Colonic mucosa (tissue), 4 donors: ENCODE results near the gene TRABD2A. TPM values are rescaled to one million over a fixed set of nuclear protein-coding genes. Genes with fewer than 3 reads are reported as not detected.

ENCODE experiments used
- DNase-seq: peaks from one replicate; pipeline ENCODE4 v3.0.0-alpha.2; 2020
- H3K27ac ChIP-seq: fragments of 200-600 bp; one replicate; pipeline ENCODE4 v1.8.0; 2021
- H3K27me3 ChIP-seq: fragments of 200-600 bp; one replicate; pipeline ENCODE4 v1.8.0; 2021
- H3K36me3 ChIP-seq: fragments of 200-600 bp; one replicate; pipeline ENCODE4 v1.8.0; 2021
- H3K4me1 ChIP-seq: fragments of 200-600 bp; one replicate; pipeline ENCODE4 v1.8.0; 2021; ENCODE audit warnings: mild to moderate bottlenecking
- H3K4me3 ChIP-seq: fragments of 200-600 bp; one replicate; pipeline ENCODE4 v1.8.0; 2021
- H3K9ac ChIP-seq, 2 donors: one replicate each; pipeline ENCODE4 v1.7.0; 2013; ENCODE audit warnings: control low read depth in 2 of 2, low read depth in 2 of 2, low read length in 2 of 2
- H3K9me3 ChIP-seq: fragments of 200-600 bp; one replicate; pipeline ENCODE4 v1.8.0; 2021
- intact Hi-C: fragments of 100-400 bp; cut with DNase I; formaldehyde crosslinking; loops from one replicate; pipeline ENCODE4 v1.14.1; 2022
- total RNA-seq, 2 donors: library from RNA; stranded (reverse); fragmentation: NEBNext Ultra II Directional in 1 of 2; extraction: Animal tissue kit (Norgen Biotek cat#: 25700) in 1 of 2; gene quantifications; one replicate each; pipeline ENCODE4 v1.2.1, GENCODE V29; 2021
- TF ChIP-seq, protein P1 (sequence below): fragments of 200-600 bp; IDR thresholded peaks from one replicate; pipeline ENCODE4 v1.8.0; 2022; ENCODE audit warnings: antibody characterized with exemption, mild to moderate bottlenecking
- donor health status: healthy.
- donor health status: DM: no; HTN: no; CAD: no.
- donor health status: DM: no; HTN: no; CAD: no.

Gene TRABD2A
- total RNA-seq, 2 donors from 2014 or later = 88.1 to 158 TPM

DNA sequence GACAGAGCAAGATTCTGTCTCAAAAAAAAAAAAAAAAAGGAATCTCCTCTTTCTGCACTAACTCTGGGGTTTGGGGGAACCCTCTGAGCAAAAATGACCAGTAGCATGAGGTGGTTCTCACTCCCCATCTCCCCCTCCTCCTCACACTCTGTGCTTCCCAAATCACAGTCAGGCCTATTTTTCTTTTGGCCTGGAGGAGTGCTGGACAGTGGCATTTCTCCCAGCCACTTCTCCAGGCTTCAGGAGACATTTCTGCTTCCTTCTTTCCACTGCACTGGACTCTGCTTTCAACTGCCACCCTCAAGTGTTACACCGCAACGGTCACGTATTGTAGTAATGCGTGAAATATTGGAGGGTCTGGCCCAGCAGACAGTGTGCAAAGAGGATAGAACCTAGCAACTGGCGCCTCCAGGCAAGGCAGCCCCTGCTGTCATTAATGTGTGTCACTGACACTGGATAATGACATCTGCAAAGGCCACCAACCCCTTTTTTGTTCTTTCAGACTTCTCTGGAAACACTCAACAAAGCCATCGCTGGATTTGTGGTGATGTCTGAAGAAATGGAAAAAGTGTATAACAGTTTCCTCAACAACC is 68.9 kb downstream of the TRABD2A start:
- no peak for DNase-seq
- TF ChIP-seq, protein P1, sequence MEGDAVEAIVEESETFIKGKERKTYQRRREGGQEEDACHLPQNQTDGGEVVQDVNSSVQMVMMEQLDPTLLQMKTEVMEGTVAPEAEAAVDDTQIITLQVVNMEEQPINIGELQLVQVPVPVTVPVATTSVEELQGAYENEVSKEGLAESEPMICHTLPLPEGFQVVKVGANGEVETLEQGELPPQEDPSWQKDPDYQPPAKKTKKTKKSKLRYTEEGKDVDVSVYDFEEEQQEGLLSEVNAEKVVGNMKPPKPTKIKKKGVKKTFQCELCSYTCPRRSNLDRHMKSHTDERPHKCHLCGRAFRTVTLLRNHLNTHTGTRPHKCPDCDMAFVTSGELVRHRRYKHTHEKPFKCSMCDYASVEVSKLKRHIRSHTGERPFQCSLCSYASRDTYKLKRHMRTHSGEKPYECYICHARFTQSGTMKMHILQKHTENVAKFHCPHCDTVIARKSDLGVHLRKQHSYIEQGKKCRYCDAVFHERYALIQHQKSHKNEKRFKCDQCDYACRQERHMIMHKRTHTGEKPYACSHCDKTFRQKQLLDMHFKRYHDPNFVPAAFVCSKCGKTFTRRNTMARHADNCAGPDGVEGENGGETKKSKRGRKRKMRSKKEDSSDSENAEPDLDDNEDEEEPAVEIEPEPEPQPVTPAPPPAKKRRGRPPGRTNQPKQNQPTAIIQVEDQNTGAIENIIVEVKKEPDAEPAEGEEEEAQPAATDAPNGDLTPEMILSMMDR = no peak

DNA sequence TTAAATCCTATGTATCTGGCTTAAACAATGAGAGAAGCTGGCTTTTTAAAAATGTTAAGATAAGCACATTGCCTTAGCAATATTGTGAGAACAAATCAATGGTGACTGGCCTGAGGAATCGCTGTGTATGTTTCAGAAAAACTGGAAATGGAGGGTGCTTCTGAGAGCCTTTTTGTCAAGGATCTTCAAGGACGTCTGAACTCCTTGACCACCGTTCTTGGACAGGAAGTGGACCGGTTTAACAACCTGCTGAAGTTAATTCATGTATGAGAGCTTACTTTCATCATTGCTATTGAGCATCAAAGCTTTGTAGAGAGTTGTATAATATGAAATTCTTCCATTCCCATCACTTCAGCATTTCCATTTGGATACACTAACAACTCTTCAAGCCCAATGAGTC is 72.6 kb downstream of the TRABD2A start:
- no peak overlapping the region for H3K4me3 ChIP-seq
- DNase-seq = no peak
- H3K9me3 ChIP-seq = no peaks in the 10 kb centered on the region
- no peaks in the 10 kb centered on the region for H3K4me1 ChIP-seq
- no peaks in the 10 kb centered on the region for H3K36me3 ChIP-seq
- H3K27ac ChIP-seq = no peak overlapping the region
- H3K27me3 ChIP-seq = no peaks in the 10 kb centered on the region
- TF ChIP-seq, protein P1 = no peak
- no peak overlapping the region for H3K9ac ChIP-seq
- intact Hi-C loops = no loop called here

More for the DNA sequence above, 68.9 kb downstream of the TRABD2A start:
- intact Hi-C loops = no loop called here
- no peaks in the 10 kb centered on the region for H3K4me1 ChIP-seq
- no peaks in the 10 kb centered on the region for H3K36me3 ChIP-seq
- H3K27ac ChIP-seq = no peak overlapping the region
- H3K27me3 ChIP-seq = no peaks in the 10 kb centered on the region
- no peak overlapping the region for H3K9ac ChIP-seq
- H3K4me3 ChIP-seq = no peak overlapping the region
- no peaks in the 10 kb centered on the region for H3K9me3 ChIP-seq

DNA sequence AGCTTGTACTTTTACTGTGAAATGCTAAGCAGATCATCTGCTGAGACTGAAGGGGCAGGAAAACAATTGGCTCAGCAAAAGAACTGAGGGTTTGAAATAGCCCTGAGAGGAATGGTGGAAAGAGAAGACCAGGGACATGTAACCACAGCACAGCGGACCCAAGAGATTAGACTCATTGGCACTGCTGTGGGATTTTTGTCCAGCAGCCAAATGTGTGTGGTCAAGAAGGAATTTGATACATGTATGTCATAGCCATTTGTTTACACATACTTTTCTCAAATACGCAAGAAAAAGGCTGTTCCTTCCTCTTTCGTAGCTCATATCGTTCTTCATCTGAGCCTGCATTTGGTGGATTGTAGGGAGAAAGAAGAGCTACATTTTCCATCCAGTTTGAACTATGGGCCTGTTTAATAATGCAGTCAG is 73.8 kb downstream of the TRABD2A start:
- H3K27me3 ChIP-seq = no peaks in the 10 kb centered on the region
- no peak overlapping the region for H3K27ac ChIP-seq
- TF ChIP-seq, protein P1 = no peak
- no peaks in the 10 kb centered on the region for H3K9me3 ChIP-seq
- H3K4me1 ChIP-seq = no peaks in the 10 kb centered on the region
- no peak overlapping the region for H3K4me3 ChIP-seq
- DNase-seq = no peak
- intact Hi-C loops = no loop called here
- H3K36me3 ChIP-seq = no peaks in the 10 kb centered on the region
- no peak overlapping the region for H3K9ac ChIP-seq

DNA sequence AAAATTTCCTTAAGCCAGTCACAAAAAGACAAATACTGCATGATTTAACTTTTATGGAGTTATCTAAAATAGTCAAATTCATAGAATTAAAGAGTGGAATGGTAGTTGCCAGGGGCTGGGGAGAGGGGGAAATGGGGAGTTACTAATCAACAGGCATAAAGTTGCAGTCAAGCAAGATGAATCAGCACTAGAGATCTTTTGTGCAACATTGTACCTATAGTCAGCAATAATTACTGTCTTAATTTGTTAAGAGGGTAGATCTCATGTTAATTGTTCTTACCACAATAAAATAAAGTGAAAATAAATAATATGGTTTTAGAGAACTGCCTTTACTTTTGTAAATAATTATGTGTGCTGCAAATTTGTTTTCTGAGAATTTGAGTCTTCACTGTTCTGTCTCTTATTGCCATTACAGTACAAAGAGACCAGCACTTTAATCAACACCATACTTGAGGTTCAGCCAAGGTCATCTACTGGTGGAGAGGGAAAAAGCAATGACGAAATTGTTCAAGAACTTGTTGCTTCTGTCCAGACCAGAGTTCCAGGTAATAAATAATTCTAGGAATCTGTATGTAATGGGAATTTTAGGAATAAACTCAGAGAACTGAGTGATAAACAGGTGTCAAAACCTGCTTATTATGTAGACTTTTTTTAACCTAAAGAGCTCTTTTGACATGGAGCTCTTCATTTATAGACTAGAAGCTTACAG is 75.5 kb downstream of the TRABD2A start:
- H3K9ac ChIP-seq = no peak overlapping the region
- TF ChIP-seq, protein P1 = no peak
- DNase-seq = no peak
- H3K27me3 ChIP-seq = no peaks in the 10 kb centered on the region
- no peaks in the 10 kb centered on the region for H3K9me3 ChIP-seq
- H3K4me1 ChIP-seq = no peaks in the 10 kb centered on the region
- intact Hi-C loops = no loop called here
- H3K4me3 ChIP-seq = no peak overlapping the region
- H3K27ac ChIP-seq = no peak overlapping the region
- H3K36me3 ChIP-seq = no peaks in the 10 kb centered on the region

DNA sequence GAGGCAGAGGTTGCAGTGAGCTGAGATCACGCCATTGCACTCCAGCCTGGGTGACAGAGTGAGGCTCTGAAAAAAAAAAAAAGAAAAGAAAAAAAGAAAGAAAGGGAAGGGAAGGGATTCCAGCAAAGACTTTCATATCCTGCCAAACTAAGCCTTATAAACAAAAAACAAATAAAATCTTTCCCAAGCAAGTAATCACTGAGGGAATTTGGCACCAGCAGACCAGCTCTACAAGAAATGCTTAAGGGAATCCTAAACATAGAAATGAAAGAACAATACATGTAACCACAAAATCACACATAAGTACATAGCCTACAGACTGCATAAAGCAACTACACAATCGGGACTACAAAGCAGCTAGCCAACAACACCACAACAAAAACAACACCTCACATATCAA is 79.1 kb downstream of the TRABD2A start:
- Histone ChIP-seq H3K4me3 (no peak overlapping the region), H3K27me3 (no peaks in the 10 kb centered on the region), H3K9ac (no peak overlapping the region), H3K9me3 (no peaks in the 10 kb centered on the region), H3K27ac (no peak overlapping the region), H3K36me3 (no peaks in the 10 kb centered on the region), H3K4me1 (no peaks in the 10 kb centered on the region)
- intact Hi-C loops = no loop called here
- DNase-seq = no peak
- TF ChIP-seq, protein P1 = no peak
